Measurements from ENCODE around the gene TNFAIP3. TPM values are rescaled to one million over a fixed set of nuclear protein-coding genes. Genes with fewer than 3 reads are reported as not detected.

The TNFAIP3 gene
- total RNA-seq, 1 donor from 2014 or later, result 6.7 TPM

DNA sequence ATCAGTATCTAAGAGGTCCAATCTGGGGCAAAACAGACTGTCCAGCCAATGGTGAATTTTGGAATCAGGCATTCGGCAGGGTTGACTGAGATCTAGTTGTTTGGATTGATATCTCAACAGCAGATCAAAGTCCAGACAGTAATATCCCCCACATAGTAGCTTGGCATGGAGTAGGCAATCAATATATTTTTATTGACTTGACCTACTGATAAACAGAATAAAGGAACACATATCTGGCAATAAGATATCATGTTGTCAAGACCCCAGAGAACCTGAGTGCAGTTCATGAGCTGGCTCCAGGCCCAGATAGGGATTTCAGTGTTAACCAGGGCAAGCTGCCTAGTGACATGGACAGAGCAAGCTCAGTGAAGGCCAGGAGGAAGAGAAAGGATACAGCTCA lies 34.4 kb downstream of the TNFAIP3 start:
- DNase-seq (ENCODE audit: low spot score), result no peak

DNA sequence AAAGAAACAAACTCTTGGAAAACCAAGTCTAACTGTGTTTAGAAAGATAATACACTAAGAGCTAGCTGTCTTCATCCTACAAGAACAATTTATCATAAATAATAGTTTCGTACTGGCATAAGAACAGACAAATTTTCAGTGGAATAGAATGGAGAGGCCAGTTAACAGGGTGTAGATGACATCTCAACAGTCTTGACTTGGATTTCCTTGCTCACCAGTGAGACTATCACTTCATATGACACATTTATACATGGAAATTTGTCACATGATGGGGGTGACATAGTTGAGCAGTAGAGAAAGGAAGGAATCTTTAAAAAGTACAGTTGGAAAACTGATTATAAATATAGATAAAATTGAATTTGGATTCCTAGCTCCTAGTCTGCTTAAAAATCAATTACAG lies 35.6 kb downstream of the TNFAIP3 start:
- DNase-seq (ENCODE audit: low spot score), result no peak

DNA sequence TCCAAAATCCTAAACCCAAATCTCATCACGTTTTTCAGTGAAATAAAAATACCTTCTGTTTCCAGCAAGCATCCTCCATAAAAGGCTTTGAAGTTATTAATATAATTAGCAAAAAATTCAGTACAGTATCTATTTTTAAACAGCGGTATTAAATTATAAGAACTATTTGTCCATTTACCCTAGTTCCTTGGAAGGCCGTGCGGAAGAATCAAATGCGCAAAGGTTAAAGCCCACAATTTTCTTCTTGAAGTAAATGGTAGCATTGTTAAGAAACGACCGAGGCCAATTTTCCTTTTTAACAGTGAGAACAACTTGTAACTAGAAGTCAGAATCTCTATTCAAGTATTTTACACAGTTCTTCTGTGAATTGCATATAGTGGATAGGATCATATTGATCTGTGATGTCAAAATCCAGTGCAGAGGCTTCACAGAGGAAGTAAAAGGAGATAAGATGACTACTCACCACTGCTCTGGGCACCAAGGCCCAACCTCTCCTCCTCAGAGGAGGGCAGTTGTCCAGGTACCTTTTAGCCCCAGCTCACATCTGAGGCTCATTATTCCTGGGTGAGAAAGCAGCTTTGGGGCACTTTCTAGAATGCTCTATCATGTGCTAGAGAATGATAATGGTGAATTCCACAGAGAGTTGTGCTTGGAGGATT lies 36.3 kb downstream of the TNFAIP3 start:
- no peak for DNase-seq (ENCODE audit: low spot score)

DNA sequence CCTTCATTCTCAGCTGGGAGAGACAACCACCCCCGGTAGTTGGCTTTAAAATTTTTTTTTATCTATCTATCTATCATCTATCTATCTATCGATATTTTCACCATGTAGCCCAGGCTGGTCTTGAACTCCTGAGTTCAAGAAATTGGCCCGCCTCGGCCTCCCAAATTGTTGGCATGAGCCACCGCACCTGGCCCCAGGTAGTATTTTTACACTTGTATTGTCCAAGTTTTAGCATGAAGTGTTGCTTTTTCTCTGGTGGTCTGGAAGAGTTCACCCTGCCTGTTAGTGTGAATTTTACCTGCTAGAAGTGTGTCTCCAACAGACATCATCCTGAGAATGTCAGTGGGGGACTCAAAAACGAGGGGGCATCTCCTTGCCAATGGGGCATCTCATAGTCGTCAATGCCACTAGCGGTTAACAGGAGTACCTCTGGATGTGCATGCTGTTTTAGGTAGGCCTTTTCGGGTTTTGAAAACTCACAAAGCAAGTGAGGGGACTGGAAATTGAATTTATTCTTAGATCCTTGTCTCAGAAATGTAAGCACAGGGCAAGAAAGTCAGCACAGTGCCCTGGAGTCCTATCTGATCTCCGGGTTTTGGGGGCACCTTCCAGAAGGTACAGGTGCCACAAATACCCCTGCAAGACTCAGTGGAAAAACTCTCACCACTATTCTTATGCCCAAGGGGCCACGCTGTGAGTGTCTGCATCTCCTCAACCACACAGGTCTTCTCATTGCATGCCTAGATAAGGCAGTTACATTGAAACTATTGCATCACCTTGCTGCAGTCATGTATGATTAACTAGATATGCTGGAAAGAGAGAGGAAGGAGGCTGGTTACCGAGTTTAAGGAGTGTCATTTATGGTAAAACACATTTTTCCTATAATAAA lies 37.1 kb downstream of the TNFAIP3 start:
- DNase-seq (ENCODE audit: low spot score), result no peak

DNA sequence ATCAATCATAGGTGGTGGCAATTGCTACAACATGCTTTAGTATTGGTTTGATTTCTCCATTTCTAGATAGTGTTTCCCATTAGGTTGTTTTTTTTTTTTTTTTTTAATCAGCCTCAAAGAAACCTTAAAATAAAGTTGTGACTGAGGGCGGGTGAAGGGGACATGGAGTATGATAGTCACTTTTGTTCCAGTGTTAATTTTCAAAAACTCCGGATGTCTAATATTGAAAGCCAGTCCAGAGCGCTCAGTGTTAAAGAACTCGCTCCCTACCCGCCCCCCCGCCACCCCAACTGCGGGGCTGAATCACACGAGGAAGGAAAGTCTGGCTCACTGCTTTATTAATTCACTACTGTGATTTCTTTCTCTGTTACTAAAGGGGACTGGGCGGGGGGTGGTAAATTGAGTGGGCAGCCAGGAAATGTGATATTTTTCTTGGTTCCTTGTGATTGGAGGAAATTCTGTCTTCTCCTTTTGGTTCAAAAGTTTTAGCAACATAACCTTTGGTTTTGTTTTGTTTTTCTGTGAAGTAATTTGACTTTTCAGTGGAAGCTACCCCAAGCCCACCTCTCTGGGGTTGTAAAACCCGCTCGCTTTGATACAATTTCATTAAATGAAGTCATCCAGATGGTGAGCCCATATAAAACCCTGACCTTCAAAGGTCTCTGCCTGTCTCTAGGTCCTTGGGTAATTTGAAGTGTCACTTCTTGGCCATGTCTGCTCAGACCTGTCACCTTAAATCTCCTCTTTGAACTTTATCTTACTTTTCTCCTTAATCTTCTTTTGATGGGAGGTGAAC lies 38.0 kb downstream of the TNFAIP3 start:
- DNase-seq (ENCODE audit: low spot score), result no peak

DNA sequence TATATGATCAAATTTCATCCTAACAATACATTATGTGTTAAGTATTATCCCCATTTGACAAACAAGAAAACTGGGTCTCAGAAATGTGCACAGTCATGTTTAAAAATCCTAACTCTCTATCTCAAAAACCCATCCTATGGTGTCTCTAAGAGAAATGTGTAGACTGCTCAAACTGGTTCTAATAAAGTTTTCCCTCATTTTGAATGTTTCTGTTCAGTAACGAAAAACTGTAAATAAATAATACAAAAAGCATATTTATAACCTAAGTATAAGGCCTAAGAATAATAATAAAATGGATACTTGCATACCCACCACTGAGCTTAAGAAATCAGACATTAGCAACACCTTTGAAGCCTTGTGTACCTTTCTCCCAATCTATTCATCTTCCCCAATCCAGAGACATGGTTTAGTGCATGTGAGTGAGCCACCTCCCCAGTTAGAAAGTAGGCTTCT lies 39.0 kb downstream of the TNFAIP3 start:
- no peak for DNase-seq (ENCODE audit: low spot score)

DNA sequence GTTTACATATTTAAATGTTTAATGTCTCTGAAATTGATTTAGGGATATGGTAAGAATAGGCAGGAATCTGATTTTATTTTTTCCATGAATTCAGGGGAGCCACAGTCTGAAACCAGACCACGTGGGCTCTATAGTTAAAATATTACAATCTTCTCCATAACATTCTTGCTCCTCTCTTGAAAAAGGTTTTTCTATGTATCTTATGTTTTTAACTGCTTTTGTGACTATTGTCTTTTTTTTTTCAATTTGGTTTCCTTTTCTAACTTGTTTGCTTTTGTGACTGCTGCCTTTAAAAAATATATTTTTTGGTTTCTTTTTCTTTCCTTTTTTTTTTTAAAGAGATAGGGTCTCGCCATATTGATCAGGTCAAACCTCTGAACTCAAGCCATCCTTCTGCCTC lies 40.1 kb downstream of the TNFAIP3 start:
- DNase-seq (ENCODE audit: low spot score), result no peak

DNA sequence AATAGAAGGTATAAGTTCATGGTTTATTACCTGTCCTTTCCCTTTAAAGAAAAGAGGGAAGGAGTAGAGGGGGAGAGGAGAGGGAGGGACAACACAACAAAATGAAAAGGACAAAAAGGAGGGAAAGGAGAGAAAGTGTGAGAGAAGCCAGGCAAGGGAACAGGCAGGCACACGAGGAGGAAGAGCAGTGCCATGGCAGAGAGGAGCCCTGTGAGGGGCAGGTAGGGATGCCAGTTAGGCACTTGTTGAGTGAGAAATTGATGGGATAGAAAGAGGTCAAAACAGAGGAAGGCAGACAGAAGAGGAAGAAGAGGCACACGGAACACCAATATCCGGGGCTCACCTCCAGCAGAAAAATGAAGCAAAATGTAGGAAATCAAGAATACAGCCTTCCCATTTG lies 42.5 kb downstream of the TNFAIP3 start:
- no peak for DNase-seq (ENCODE audit: low spot score)

DNA sequence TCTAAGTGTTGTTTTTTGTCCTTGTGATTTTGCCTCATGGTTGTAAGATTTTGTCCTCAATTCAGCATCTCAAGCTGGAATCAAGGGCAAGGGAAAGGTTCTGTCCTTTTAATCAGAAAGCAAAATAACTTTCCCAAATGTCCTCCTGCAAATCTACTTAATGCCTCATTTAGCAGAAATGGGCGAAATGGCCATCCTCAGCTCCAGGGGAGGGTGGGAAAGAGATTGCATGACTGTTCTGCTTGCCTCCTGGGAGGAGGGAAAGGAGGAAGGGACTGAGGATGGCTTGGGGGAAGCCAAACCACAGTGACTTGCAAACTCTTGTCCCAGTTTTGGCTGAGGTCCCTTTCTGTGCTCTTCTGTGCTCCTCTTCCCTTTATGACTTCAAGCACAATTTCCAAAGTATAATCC lies 43.4 kb downstream of the TNFAIP3 start:
- no peak for DNase-seq (ENCODE audit: low spot score)

DNA sequence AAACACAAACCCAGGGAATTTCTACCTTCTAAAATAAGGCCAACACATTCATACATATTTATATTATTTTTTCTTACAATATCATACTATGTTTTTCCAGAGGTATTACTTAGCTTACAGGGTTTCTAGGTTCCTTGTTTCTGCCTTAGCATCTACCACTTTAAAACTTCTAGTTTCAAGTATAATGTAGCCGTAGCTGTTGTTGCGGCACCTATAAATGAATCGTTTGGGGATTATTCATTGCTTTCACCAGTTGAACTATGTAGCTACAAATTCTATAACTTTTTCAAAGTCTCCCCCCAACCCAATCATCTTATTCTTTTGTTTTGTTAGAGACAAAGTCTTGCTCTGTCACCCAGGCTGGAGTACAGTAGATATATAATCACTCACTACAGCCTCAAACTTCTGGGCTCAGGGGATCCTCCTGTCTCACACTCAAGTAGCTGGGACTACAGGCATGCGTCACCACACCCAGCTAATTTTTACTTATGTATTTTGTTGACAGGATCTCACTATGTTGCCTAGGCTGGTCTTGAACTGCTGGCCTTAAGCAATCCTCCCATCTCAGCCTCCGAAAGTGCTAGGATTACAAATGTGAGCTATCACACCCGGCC lies 43.9 kb downstream of the TNFAIP3 start:
- DNase-seq (ENCODE audit: low spot score), result no peak

DNA sequence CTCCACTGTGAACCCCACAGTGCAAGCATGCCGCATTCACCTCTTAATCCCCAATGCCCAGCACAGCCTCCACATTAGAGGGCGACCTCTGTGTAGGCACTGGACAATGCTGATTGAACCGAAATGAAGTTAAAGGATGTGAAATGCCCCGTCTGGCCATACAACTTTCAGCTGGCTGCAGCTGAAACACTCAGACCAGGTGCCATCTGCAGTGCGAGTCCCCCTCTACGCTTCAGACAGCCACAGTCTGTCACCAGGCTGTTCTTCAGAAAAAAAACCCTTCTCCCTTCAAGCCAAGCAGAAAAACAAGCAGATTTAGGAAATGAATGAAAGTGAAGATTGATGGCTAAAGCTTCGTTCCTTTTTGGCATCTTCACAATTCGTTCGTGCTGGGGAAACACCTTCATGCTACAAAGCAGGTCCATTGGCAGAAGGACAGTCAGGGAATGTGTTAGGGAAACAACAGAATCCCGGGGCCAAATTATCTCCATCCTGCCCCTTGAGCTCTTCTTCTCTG lies 44.7 kb downstream of the TNFAIP3 start:
- no peak for DNase-seq (ENCODE audit: low spot score)

DNA sequence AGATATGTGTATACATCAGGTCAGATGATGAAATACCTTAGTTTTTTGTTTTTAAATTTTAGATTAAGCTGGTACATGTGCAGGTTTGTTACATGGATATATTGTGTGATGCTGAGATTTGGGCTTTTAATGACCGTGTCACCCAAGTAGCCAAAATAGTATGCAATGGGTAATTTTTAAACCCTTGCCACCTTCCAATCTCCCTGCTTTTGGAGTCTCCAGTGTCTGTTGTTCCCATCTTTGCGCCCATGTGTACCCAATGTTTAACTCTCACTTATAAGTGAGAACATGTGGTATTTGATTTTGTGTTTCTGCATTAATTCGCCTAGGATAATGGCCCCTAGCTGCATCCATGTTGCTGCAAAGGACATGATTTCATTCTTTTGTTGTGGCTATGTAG lies 45.8 kb downstream of the TNFAIP3 start:
- DNase-seq (ENCODE audit: low spot score), result no peak

DNA sequence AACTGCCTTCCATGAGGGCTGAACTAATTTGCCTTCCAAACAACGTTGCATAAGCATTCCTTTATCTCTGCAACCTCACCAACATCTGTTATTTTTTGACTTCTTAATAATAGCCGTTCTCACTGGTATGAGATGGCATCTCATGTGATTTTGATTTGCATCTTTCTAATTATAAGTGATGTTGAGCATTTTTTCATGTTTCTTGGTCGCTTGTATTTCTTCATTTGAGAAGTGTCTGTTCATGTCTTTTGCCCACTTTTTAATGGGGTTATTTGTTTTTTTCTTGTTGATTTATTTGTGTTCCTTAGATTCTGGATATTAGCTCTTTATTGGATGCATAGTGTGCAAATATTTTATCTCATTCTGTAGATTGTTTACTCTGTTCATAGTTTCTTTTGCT lies 46.4 kb downstream of the TNFAIP3 start:
- DNase-seq (ENCODE audit: low spot score), result no peak

DNA sequence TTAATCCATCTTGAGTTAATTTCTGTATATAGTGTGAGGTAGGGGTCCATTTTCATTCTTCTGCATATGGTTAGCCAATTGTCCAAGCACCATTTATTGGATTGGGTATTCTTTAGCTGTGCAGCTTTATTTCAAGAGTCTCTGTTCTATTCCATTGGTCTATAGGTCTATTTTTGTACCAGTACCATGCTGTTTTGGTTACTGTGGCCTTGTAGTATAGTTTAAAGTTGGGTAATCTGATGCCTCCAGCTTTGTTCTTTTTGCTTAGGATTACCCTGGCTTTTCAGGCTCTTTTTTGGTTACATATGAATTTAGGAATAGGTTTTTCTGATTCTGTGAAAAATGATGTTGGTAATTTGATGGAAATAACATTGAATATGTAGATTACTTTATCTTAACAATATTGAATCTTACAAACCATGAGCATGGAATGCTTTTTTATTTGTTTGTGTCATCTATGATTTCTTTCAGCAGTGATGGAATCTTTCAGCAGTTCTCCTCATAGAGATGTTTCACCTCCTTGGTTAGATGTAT lies 47.0 kb downstream of the TNFAIP3 start:
- no peak for DNase-seq (ENCODE audit: low spot score)

DNA sequence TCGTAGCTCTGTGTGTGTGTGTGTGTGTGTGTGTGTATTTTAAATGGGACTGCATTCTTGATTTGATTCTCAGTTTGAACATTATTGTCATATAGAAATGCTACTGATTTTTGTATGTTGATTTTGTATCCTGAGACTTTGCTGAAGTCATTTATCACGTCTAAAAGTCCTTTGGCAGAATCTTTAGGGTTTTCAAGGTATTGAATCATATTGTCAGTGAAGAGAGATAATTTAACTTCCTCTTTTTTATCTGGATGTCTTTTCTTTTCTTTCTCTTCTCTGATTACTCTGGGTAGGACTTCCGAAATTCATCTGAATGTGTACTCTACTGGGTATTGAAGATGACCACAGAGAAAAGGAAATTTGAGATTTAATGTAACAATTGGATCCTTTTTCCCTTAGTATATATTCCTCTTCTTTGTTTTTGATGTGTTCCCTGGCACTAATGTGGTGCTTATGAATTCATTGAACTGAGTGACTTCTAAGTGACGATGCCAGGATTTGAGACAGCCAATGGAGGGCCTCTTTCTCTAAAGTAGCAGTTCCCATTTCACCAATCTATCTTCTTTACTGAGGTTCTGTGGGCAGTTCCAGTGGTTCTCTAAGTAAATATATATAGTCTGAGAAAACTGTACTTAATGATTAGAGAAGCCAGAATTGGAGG lies 47.6 kb downstream of the TNFAIP3 start:
- DNase-seq (ENCODE audit: low spot score), result no peak

DNA sequence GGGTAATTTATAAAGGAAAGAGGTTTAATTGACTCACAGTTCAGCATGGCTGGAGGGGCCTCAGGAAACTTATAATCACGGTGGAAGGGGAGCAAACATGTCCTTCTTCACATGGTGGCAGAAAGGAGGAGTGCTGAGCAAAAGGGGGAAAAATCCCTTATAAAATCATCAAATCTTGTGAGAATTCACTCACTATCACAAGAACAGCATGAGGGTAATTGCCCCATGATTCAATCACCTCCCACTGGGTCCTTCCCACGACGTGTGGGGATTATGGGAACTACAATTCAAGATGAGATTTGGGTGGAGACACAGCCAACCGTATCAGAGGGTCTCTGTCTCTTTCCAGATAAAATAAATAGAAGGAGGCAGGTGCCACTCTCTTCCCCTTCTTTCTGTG lies 48.7 kb downstream of the TNFAIP3 start:
- no peak for DNase-seq (ENCODE audit: low spot score)

DNA sequence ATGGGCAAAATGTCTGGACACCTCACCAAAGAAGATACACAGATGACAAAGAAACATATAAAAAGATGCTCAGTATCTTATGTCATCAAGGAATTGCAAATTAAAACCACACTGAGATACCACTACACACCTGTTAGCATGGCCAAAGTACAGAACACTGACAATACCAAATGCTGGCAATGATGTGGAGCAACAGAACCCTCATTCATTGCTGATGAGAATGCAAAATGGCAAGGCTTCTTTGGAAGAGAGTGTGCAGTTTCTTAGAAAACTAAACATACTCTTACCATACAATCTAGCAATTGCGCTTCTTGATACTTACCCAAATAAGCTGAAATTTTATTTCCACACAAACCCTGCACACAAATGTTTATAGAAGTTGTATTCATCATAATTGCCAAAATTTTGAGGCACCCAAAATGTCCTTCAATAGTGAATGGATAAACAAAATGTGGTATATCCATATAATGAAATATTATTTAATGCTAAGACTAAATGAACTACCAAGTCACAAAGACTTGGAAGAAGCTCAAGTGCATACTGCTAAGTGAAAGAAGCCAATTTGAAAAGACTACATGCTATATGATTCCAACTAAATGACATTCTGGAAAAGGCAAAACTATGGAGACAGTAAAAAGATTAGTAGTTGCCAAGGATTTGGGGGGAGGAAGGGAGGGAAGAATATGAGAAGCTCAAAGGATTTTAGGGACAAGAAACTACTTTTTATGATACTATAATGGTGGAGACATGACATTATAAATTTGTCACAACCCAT lies 50.7 kb downstream of the TNFAIP3 start:
- DNase-seq (ENCODE audit: low spot score), result no peak

DNA sequence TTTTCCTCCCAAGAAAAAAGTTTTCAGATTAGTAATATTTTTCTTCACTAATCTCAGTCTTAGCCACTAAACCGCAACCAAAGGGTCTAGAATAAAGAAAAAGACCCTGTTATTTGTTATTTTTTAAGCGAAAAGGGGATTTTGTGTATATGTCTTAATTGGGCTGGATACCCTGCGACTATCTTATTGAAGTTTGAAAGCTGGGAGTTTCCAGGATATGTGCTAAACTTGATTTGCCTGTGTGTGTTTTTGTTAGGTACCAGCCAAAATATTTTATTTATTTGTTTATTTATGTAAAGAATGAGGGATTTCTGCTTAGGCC lies 52.4 kb downstream of the TNFAIP3 start:
- no peak for DNase-seq (ENCODE audit: low spot score)

DNA sequence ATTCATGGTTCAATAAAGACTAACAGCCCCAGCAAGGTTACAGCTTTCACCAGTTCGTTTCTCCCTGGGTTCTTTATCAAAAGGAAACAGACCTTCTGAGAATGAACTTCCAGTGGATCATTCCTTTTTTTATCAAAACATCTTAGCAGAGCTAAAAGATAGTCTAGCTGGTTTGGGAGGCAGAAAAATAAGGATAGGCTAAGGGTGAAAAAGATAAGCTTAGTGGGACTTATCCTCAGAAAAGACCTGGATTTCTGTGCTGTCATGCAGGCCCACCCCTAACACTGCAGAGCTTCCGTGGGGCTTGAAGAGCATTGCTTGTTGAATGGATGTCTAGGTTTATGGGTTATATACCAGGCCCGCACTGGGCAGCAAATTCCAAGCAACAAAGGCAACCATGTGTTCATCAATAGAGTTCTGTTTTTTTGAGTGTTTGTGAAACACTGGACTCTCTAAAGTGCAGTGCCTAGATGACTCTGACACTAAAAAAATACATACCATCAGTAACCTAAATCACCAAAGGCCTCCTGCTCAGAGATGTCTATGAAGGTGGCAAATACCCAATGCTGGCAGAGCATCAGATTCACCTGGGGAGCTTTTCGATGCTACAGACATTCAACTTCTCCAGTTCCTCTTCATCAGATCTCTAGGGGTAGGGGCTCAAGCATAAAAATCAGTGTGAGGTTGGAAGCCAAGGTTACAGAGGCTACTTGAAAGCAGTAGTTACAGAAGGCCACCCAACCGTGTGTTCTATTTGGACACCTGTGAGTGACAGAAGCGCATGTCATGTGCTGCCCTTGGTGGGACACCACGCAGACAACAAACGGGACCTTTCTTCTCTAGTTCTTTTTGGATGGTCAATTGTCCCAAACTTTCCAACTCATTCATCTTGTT lies 53.0 kb downstream of the TNFAIP3 start:
- DNase-seq (ENCODE audit: low spot score), result no peak

Measured in umbilical cord (tissue), 2 donors.